GM06990 (cell line): ENCODE results near the gene P3H4.
"Not testable (repeated sequence)": the region's sequence is repeated elsewhere in the genome, so short reads cannot be mapped to it uniquely, and the experiment has no call there.

Source experiments
- DNase-seq: peaks from one replicate; pipeline ENCODE4 v3.0.0-alpha.2; 2011; ENCODE audit not compliant: insufficient read length; ENCODE audit errors: extremely low read depth
- H3K27me3 ChIP-seq: replicated peaks from 2 replicates; pipeline ENCODE4 v1.6.0; 2011; ENCODE audit warnings: low read length; ENCODE audit not compliant: control insufficient read depth, insufficient read depth
- H3K36me3 ChIP-seq: 2 replicates; pipeline ENCODE4 v1.5.1; 2011; ENCODE audit warnings: low read length; ENCODE audit not compliant: control insufficient read depth, insufficient read depth
- H3K4me3 ChIP-seq: replicated peaks from 2 replicates; pipeline ENCODE4 v1.5.1; 2011; ENCODE audit warnings: low read depth, mild to moderate bottlenecking, control low read depth, low read length
- CTCF ChIP-seq: IDR thresholded peaks from 2 replicates; pipeline ENCODE4 v1.5.1; 2011; ENCODE audit warnings: low read length, control low read depth, mild to moderate bottlenecking, inconsistent platforms; ENCODE audit not compliant: insufficient read depth, poor library complexity, severe bottlenecking

Gene P3H4

GRCh38 chr17:41781404-41782110 is 30.2 kb downstream of the P3H4 start:
- H3K27me3 ChIP-seq: no peaks in the 10 kb centered on the region
- H3K4me3 ChIP-seq: no peak overlapping the region
- no peaks in the 10 kb centered on the region for H3K36me3 ChIP-seq
- DNase-seq: no peak
- no peak for TF ChIP-seq CTCF

DNA sequence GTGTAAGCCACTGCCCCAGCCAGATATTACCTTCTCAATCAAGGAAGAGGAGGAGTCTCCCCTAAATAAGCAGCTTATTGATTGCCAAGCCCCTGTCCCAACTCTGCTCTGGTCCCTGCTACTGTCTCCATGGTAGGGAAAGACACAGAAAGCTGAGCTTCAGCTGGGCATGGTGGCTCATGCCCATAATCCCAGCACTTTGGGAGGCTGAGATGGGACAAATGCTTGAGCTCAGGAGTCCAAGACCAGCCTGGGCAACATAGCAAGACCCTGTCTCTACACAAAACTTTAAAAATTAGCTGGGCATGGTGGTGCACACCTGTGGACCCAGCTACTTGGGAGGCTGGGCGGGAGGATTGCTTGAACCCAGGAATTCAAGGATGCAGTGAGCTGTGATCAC is 31.8 kb downstream of the P3H4 start:
- no peaks in the 10 kb centered on the region for H3K36me3 ChIP-seq
- no peaks in the 10 kb centered on the region for H3K27me3 ChIP-seq
- TF ChIP-seq CTCF: no peak
- DNase-seq: no peak
- no peak overlapping the region for H3K4me3 ChIP-seq

DNA sequence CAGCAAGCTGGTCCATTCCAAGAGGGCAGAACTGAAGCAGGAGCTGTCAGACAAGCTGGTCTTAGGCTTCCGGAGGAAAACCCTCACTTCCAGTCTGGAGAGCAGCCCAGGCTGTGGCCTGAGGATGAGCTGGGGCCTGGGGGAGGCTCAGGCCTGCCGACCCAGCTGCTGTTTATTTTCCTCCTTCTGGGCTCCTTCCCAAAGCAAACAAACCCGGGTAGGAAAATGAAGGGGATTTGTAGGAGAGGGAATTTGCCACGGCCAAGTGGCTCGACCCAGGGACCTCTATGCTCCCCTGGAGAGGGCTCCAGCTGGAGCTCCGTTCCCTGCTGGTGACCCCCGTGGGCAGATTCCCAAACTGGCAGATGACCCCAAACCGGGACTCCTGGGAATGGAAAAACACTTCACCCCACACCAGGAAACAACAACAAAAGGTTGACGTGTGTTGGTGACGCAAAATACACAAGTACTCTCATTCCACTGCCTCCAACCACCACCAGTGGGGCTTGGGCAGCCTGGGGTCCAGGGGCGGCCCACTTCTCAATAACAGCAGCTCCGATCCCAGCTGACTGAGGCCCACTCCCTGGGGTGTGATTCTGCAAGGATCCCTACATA is 34.1 kb downstream of the P3H4 start:
- Histone ChIP-seq H3K4me3 (no peak overlapping the region), H3K27me3 (no peaks in the 10 kb centered on the region), H3K36me3 (no peaks in the 10 kb centered on the region)
- no peak for TF ChIP-seq CTCF
- no peak for DNase-seq

GRCh38 chr17:41777157-41777573 is 34.6 kb downstream of the P3H4 start:
- H3K27me3 ChIP-seq: no peaks in the 10 kb centered on the region
- no peak for DNase-seq
- TF ChIP-seq CTCF: no peak
- H3K4me3 ChIP-seq: no peak overlapping the region
- H3K36me3 ChIP-seq: no peaks in the 10 kb centered on the region

DNA sequence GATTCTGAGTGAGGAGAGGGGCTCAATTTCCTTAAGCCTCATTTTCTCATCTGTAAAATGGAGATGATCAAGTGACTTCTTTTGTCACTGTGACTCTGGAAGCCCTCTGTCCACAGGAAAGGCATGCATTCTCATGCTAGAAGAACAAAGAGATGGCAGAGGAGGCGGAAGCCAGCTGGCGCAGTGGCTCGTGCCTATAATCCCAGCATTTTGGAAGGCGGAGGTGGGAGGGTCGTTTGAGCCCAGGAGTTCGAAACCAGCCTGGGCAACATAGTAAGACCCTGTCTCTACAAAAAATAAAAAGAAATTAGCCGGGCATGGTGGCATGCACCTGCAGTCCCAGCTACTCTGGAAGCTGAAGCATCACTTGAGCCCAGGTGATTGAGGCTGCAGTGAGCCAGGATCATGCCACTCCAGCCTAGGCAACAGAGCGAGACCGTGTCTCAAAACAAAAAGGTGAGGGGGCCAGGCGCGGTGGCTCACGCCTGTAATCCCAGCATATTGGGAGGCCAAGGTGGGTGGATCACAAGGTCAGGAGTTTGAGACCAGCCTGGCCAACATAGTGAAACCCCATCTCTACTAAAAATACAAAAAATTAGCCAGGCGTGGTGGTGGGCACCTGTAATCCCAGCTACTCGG is 35.4 kb downstream of the P3H4 start:
- not testable (repeated sequence) for H3K36me3 ChIP-seq, DNase-seq, H3K4me3 ChIP-seq, H3K27me3 ChIP-seq
